WTC11 (cell line): ENCODE measurements around the gene GABARAPL1. TPM values are rescaled to one million over a fixed set of nuclear protein-coding genes. Genes with fewer than 3 reads are reported as not detected.

Source experiments
- ATAC-seq: fragments of 200-7000 bp; cut with Tn5 transposase; 2 replicates; pipeline ENCODE4 v1.10.0; 2021; ENCODE audit warnings: mild to moderate bottlenecking, moderate library complexity
- CTCF ChIA-PET: fragments of 300-600 bp; sonication (Branson Sonifier 250); formaldehyde crosslinking; loops from one replicate; lab custom pipeline; 2021; ENCODE audit warnings: antibody characterized with exemption; lab: Charles Lee
- POLR2A ChIA-PET: fragments of 350-600 bp; sonication (Branson Sonifier 250); formaldehyde crosslinking; loops from one replicate; lab custom pipeline; 2021; ENCODE audit warnings: antibody characterized with exemption; lab: Charles Lee
- DNase-seq: peaks from one replicate; pipeline ENCODE4 v3.0.0; 2021; ENCODE audit warnings: low spot score
- H3K27ac Mint-ChIP-seq: 2 replicates; pipeline ENCODE4 v1.8.0; 2021; ENCODE audit warnings: mixed read lengths
- H3K27me3 Mint-ChIP-seq: 2 replicates; pipeline ENCODE4 v1.8.0; 2021; ENCODE audit warnings: low read depth, mild to moderate bottlenecking, moderate library complexity, mixed read lengths
- H3K36me3 Mint-ChIP-seq: 2 replicates; pipeline ENCODE4 v1.8.0; 2021; ENCODE audit warnings: mixed read lengths
- H3K4me1 Mint-ChIP-seq: 2 replicates; pipeline ENCODE4 v1.8.0; 2022; ENCODE audit warnings: mixed read lengths
- H3K4me3 Mint-ChIP-seq: 2 replicates; pipeline ENCODE4 v1.8.0; 2021; ENCODE audit warnings: mild to moderate bottlenecking, moderate library complexity, mixed read lengths
- H3K9me3 Mint-ChIP-seq: 2 replicates; pipeline ENCODE4 v1.8.0; 2021; ENCODE audit warnings: mixed read lengths
- AFF4 ChIP-seq: sonication (generic); formaldehyde crosslinking; IDR thresholded peaks from 2 replicates; pipeline ENCODE4 v1.8.1; 2023; ENCODE audit warnings: mild to moderate bottlenecking, missing genetic modification reagents, borderline replicate concordance
- GRHL2 ChIP-seq: fragments of 250-450 bp; sonication (Bioruptor Pico); IDR thresholded peaks from 2 replicates; pipeline ENCODE4 v1.8.0; 2022; ENCODE audit warnings: mild to moderate bottlenecking, moderate library complexity; ENCODE audit not compliant: insufficient replicate concordance, severe bottlenecking
- MXD4 ChIP-seq: fragments of 250-450 bp; sonication (Bioruptor Pico); IDR thresholded peaks from 2 replicates; pipeline ENCODE4 v1.8.0; 2021; ENCODE audit warnings: mild to moderate bottlenecking, moderate library complexity, borderline replicate concordance
- NFE2L1 ChIP-seq: sonication (generic); formaldehyde crosslinking; IDR thresholded peaks from 2 replicates; pipeline ENCODE4 v1.8.1; 2023; ENCODE audit warnings: missing genetic modification reagents
- OVOL2 ChIP-seq: fragments of 250-450 bp; sonication (Bioruptor Pico); IDR thresholded peaks from 2 replicates; pipeline ENCODE4 v1.9.0; 2021; ENCODE audit warnings: mild to moderate bottlenecking, borderline replicate concordance
- SOX15 ChIP-seq: fragments of 250-450 bp; sonication (Bioruptor Pico); IDR thresholded peaks from 2 replicates; pipeline ENCODE4 v1.9.0; 2021; ENCODE audit warnings: mild to moderate bottlenecking
- ZNF396 ChIP-seq: fragments of 250-450 bp; sonication (Bioruptor Pico); IDR thresholded peaks from 2 replicates; pipeline ENCODE4 v1.8.0; 2021; ENCODE audit warnings: mild to moderate bottlenecking, moderate library complexity, borderline replicate concordance
- total RNA-seq: library from RNA; stranded (reverse); gene quantifications from 3 replicates; pipeline ENCODE4 v1.2.3, GENCODE V29; 2021
- TF ChIP-seq, protein P1 (sequence below): sonication (generic); formaldehyde crosslinking; IDR thresholded peaks from 2 replicates; pipeline ENCODE4 v1.8.0; 2022; ENCODE audit warnings: missing genetic modification reagents
- TF ChIP-seq, protein P2 (sequence below): fragments of 250-450 bp; sonication (Bioruptor Pico); IDR thresholded peaks from 2 replicates; pipeline ENCODE4 v2.1.2; 2022; ENCODE audit warnings: mild to moderate bottlenecking, moderate library complexity
- TF ChIP-seq, protein P3 (sequence below): fragments of 250-450 bp; sonication (Bioruptor Pico); conservative IDR thresholded peaks from 2 replicates; pipeline ENCODE4 v1.9.0; 2021; ENCODE audit warnings: mild to moderate bottlenecking
- TF ChIP-seq, protein P4 (sequence below): sonication (generic); formaldehyde crosslinking; IDR thresholded peaks from 2 replicates; pipeline ENCODE4 v1.8.1; 2022; ENCODE audit warnings: missing genetic modification reagents, borderline replicate concordance

Gene GABARAPL1
- total RNA-seq, 1 experiment from 2014 or later = 85.2 TPM

- TF ChIP-seq, protein P1, sequence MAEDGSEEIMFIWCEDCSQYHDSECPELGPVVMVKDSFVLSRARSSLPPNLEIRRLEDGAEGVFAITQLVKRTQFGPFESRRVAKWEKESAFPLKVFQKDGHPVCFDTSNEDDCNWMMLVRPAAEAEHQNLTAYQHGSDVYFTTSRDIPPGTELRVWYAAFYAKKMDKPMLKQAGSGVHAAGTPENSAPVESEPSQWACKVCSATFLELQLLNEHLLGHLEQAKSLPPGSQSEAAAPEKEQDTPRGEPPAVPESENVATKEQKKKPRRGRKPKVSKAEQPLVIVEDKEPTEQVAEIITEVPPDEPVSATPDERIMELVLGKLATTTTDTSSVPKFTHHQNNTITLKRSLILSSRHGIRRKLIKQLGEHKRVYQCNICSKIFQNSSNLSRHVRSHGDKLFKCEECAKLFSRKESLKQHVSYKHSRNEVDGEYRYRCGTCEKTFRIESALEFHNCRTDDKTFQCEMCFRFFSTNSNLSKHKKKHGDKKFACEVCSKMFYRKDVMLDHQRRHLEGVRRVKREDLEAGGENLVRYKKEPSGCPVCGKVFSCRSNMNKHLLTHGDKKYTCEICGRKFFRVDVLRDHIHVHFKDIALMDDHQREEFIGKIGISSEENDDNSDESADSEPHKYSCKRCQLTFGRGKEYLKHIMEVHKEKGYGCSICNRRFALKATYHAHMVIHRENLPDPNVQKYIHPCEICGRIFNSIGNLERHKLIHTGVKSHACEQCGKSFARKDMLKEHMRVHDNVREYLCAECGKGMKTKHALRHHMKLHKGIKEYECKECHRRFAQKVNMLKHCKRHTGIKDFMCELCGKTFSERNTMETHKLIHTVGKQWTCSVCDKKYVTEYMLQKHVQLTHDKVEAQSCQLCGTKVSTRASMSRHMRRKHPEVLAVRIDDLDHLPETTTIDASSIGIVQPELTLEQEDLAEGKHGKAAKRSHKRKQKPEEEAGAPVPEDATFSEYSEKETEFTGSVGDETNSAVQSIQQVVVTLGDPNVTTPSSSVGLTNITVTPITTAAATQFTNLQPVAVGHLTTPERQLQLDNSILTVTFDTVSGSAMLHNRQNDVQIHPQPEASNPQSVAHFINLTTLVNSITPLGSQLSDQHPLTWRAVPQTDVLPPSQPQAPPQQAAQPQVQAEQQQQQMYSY (CRISPR knock-in tag) = no peak
- TF ChIP-seq, protein P2, sequence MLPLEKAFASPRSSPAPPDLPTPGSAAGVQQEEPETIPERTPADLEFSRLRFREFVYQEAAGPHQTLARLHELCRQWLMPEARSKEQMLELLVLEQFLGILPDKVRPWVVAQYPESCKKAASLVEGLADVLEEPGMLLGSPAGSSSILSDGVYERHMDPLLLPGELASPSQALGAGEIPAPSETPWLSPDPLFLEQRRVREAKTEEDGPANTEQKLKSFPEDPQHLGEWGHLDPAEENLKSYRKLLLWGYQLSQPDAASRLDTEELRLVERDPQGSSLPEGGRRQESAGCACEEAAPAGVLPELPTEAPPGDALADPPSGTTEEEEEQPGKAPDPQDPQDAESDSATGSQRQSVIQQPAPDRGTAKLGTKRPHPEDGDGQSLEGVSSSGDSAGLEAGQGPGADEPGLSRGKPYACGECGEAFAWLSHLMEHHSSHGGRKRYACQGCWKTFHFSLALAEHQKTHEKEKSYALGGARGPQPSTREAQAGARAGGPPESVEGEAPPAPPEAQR (CRISPR knock-in tag) = no peak
Observed at GRCh38 chr12:10226086-10226485, 13.4 kb downstream of the GABARAPL1 start (continued).

GRCh38 chr12:10226731-10227130 lies 14.1 kb downstream of the GABARAPL1 start:
- POLR2A ChIA-PET = no interaction called here
- 0 out of 2 replicates have a peak, but pooled peaks cover 5% of the 10 kb centered on the region for H3K9me3 Mint-ChIP-seq

More at GRCh38 chr12:10226731-10227130, 14.1 kb downstream of the GABARAPL1 start:
- H3K27me3 Mint-ChIP-seq = no peaks in the 10 kb centered on the region
- TF ChIP-seq OVOL2 (CRISPR knock-in tag) = no peak
- TF ChIP-seq MXD4 (CRISPR knock-in tag) = no peak
- no peak for TF ChIP-seq NFE2L1 (CRISPR knock-in tag)
- TF ChIP-seq, protein P3, sequence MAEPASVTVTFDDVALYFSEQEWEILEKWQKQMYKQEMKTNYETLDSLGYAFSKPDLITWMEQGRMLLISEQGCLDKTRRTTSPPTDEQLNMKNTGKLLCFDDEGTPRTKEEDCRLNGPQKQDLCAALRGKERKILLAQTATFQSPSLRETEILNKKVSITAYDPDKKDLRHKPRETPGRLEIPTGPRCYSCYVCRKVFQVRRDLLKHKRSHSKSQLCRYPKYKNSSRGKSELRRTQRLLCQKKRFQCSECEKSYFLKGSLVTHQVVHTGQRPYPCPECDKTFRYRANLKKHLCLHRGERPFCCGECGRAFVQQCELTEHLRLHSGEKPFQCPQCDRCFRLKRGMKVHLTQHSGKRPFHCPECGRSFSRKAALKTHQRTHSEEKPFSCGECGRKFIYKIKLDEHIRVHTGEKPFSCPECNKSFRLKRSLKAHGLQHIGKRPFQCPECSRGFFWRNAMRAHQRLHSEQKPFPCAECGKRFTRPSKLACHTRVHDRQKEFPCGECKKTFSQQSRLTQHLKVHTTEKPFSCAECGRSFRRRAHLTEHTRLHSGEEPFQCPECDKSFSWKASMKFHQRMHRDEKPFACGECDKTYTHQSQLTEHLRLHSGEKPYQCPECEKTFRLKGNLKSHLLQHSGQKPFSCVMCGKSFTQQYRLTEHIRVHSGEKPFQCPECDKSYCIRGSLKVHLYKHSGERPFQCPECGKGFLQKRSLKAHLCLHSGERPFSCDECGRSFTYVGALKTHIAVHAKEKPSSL (CRISPR knock-in tag) = no peak
- TF ChIP-seq AFF4 = no peak
- TF ChIP-seq SOX15 (CRISPR knock-in tag) = no peak
- no peak for TF ChIP-seq GRHL2 (CRISPR knock-in tag)
- TF ChIP-seq, protein P4, sequence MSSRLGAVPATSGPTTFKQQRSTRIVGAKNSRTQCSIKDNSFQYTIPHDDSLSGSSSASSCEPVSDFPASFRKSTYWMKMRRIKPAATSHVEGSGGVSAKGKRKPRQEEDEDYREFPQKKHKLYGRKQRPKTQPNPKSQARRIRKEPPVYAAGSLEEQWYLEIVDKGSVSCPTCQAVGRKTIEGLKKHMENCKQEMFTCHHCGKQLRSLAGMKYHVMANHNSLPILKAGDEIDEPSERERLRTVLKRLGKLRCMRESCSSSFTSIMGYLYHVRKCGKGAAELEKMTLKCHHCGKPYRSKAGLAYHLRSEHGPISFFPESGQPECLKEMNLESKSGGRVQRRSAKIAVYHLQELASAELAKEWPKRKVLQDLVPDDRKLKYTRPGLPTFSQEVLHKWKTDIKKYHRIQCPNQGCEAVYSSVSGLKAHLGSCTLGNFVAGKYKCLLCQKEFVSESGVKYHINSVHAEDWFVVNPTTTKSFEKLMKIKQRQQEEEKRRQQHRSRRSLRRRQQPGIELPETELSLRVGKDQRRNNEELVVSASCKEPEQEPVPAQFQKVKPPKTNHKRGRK (CRISPR knock-in tag) = no peak
- TF ChIP-seq ZNF396 (CRISPR knock-in tag) = no peak
- TF ChIP-seq, all 79 proteins: peak for 0
- Mint-ChIP-seq H3K27ac (no peak overlapping the region), H3K4me1 (no peaks in the 10 kb centered on the region), H3K4me3 (no peak overlapping the region), H3K36me3 (peaks cover 35% of the 10 kb centered on the region)
- CTCF ChIA-PET = interaction anchor here (1.0 kb wide), 1 partner anchor 9 kb away, joined by 3 read pairs; no protein-coding TSS in a partner anchor
- no peak for ATAC-seq
- DNase-seq = no peak
